ENCODE data around the gene RAD51B. TPM values are rescaled to one million over a fixed set of nuclear protein-coding genes. Genes with fewer than 3 reads are reported as not detected.

RAD51B gene
- total RNA-seq, 1 experiment from 2014 or later, result 20.0 TPM

DNA sequence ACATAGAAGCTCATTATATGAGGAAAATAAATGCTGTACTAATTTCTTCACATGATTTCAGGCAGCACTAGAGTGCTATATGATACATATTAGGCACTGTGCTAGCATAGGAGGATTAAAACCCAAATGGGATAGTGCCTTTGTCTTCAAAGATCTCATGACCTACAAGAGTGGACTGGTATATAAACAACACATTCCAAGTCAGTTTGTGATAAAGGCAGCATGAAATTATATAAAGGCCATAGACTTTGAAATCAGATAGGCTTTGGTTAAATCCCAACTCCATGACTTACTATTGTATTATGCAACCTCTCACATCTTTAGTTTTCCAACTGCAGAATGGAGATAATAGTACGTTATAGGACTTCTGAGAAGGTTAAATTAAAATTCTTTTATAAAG is 179.7 kb downstream of the RAD51B start:
- RAD21 ChIA-PET (ENCODE audit: low non-redundant PET in 1 of 2, low total read pairs in 2 of 2, uncharacterized antibody in 2 of 2, unreplicated experiment in 2 of 2), result no interaction called here
- ATAC-seq (0 out of 2 replicates have a peak, but pooled peaks have one; percentile 16), DNase-seq (ENCODE audit: low read depth, low spot score) (no peak)
- no peak overlapping the region for H2AFZ ChIP-seq (ENCODE audit: low read depth, low read length, poor library complexity, severe bottlenecking)
- CTCF ChIA-PET, result no interaction called here
- no peaks in the 10 kb centered on the region for H3K27me3 ChIP-seq (ENCODE audit: insufficient read depth, low read length)
- H3K4me3 ChIP-seq (replicated peaks in 1 of 2; ENCODE audit: low read depth in 1 of 2, low read length in 2 of 2), result no peak overlapping the region
- H4K20me1 ChIP-seq (ENCODE audit: insufficient read depth), result no peaks in the 10 kb centered on the region
- 0 out of 2 replicates have a peak, but pooled peaks have one; percentile 21 for TF ChIP-seq CEBPB (IDR thresholded peaks at IDR 0.05; ENCODE audit: low read depth)
- 0 out of 2 replicates have a peak, but pooled peaks have one; percentile 4 for TF ChIP-seq SP1 (IDR thresholded peaks at IDR 0.05; ENCODE audit: low read depth)
- TF ChIP-seq, protein P1, sequence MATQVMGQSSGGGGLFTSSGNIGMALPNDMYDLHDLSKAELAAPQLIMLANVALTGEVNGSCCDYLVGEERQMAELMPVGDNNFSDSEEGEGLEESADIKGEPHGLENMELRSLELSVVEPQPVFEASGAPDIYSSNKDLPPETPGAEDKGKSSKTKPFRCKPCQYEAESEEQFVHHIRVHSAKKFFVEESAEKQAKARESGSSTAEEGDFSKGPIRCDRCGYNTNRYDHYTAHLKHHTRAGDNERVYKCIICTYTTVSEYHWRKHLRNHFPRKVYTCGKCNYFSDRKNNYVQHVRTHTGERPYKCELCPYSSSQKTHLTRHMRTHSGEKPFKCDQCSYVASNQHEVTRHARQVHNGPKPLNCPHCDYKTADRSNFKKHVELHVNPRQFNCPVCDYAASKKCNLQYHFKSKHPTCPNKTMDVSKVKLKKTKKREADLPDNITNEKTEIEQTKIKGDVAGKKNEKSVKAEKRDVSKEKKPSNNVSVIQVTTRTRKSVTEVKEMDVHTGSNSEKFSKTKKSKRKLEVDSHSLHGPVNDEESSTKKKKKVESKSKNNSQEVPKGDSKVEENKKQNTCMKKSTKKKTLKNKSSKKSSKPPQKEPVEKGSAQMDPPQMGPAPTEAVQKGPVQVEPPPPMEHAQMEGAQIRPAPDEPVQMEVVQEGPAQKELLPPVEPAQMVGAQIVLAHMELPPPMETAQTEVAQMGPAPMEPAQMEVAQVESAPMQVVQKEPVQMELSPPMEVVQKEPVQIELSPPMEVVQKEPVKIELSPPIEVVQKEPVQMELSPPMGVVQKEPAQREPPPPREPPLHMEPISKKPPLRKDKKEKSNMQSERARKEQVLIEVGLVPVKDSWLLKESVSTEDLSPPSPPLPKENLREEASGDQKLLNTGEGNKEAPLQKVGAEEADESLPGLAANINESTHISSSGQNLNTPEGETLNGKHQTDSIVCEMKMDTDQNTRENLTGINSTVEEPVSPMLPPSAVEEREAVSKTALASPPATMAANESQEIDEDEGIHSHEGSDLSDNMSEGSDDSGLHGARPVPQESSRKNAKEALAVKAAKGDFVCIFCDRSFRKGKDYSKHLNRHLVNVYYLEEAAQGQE (IDR thresholded peaks at IDR 0.05; ENCODE audit: low read depth), result no peak
- H3K9me3 ChIP-seq (ENCODE audit: control insufficient read depth in 1 of 2, insufficient read depth in 1 of 2, low read depth in 1 of 2, low read length in 2 of 2), result 0 out of 4 replicates have a peak, but pooled peaks cover 0 to 4% of the 10 kb centered on the region in 2 experiments
- POLR2A ChIA-PET, result no interaction called here
- peak overlapping the region; percentile 62 for H3K4me2 ChIP-seq (ENCODE audit: low read length)
- no TSS peak for BruUV-seq (replicated peaks)
- H3K79me2 ChIP-seq (ENCODE audit: insufficient read depth, low read length), result no peaks in the 10 kb centered on the region
- H3K9me2 ChIP-seq (ENCODE audit: insufficient read depth), result no peaks in the 10 kb centered on the region
- H3K4me1 ChIP-seq (ENCODE audit: control insufficient read depth in 1 of 2, insufficient read depth in 2 of 2, low read length in 2 of 2), result peaks cover 24 to 28% of the 10 kb centered on the region in 2 experiments
- peak overlapping the region; percentile 73 for H3K27ac ChIP-seq (ENCODE audit: low read depth, low read length)
- no peak overlapping the region for H3K9ac ChIP-seq (ENCODE audit: low read length)
- H3K36me3 ChIP-seq (ENCODE audit: control insufficient read depth in 1 of 2, insufficient read depth in 2 of 2, low read length in 2 of 2), result no peaks in the 10 kb centered on the region
- intact Hi-C loops (cut with micrococcal nuclease), result no loop called here

DNA sequence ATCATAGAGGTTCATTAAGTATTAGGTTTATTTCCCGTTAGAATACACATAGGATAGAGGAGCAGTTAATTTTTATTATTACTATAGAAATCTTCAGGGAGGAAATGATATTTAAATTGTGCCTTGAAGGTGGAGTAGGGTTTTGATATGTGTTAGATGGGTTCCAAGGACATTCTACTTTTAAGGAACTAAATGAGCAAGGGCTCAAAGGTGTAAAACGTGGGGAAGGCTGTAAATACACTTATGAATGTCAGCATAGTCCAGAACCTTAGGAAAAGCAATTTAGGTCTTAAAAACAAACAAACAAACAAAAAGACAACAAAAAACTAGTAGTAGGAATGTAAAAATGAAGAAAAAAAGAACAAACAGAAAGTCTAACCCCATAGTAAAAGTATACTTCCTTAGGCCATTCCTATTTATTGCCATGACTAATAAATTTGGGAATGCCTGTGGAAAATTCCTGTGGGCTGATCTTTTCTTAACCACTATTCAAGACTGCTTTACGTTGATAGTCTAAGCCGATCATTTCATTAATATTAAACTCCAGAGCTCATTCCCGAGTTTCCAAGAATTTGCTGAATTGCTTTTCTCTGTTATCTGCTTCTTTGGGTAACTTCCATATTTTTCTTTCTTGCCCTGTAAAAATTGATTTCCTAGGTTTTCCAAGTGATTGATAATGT is 180.3 kb downstream of the RAD51B start:
- Histone ChIP-seq H4K20me1 (ENCODE audit: insufficient read depth) (no peaks in the 10 kb centered on the region), H3K9me2 (ENCODE audit: insufficient read depth) (no peaks in the 10 kb centered on the region), H3K9me3 (ENCODE audit: control insufficient read depth in 1 of 2, insufficient read depth in 1 of 2, low read depth in 1 of 2, low read length in 2 of 2) (0 out of 4 replicates have a peak, but pooled peaks cover 0 to 4% of the 10 kb centered on the region in 2 experiments), H3K9ac (ENCODE audit: low read length) (peak overlapping the region; percentile 24), H3K36me3 (ENCODE audit: control insufficient read depth in 1 of 2, insufficient read depth in 2 of 2, low read length in 2 of 2) (no peaks in the 10 kb centered on the region), H2AFZ (ENCODE audit: low read depth, low read length, poor library complexity, severe bottlenecking) (peak overlapping the region; percentile 59), H3K4me1 (ENCODE audit: control insufficient read depth in 1 of 2, insufficient read depth in 2 of 2, low read length in 2 of 2) (peaks cover 24 to 28% of the 10 kb centered on the region in 2 experiments), H3K4me3 (replicated peaks in 1 of 2; ENCODE audit: low read depth in 1 of 2, low read length in 2 of 2) (peak overlapping the region in 1 of 2 experiments; percentile 35; a peak in 2 of 4 replicates), H3K27me3 (ENCODE audit: insufficient read depth, low read length) (no peaks in the 10 kb centered on the region), H3K27ac (ENCODE audit: low read depth, low read length) (peak overlapping the region; percentile 73), H3K79me2 (ENCODE audit: insufficient read depth, low read length) (no peaks in the 10 kb centered on the region), H3K4me2 (ENCODE audit: low read length) (peak overlapping the region; percentile 62)
- ChIA-PET RAD21 (ENCODE audit: low non-redundant PET in 1 of 2, low total read pairs in 2 of 2, uncharacterized antibody in 2 of 2, unreplicated experiment in 2 of 2) (no interaction called here), POLR2A (interaction anchor here (1.0 kb wide), 1 partner anchor 792 kb away, joined by 7 read pairs; no protein-coding TSS in a partner anchor), CTCF (no interaction called here)
- DNase-seq (ENCODE audit: low read depth, low spot score), result peak; percentile 48
- no TSS peak for BruUV-seq (replicated peaks)
- intact Hi-C loops (cut with micrococcal nuclease), result no loop called here
- peak; percentile 91 for ATAC-seq
- TF ChIP-seq, protein P2, sequence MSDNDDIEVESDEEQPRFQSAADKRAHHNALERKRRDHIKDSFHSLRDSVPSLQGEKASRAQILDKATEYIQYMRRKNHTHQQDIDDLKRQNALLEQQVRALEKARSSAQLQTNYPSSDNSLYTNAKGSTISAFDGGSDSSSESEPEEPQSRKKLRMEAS (IDR thresholded peaks at IDR 0.05), result 0 out of 2 replicates have a peak, but pooled peaks have one; percentile 25
- TF ChIP-seq EZH2phosphoT487 (IDR thresholded peaks at IDR 0.05; ENCODE audit: borderline replicate concordance) (no peak), FOSL1 (IDR thresholded peaks at IDR 0.05; ENCODE audit: low read depth) (peak; percentile 47; the same call in 1 of the 2 replicates), CBX3 (IDR thresholded peaks at IDR 0.05; ENCODE audit: low read depth) (peak; percentile 20; the same call in 1 of the 2 replicates), SRF (IDR thresholded peaks at IDR 0.05; ENCODE audit: low read depth) (no peak), JUND (IDR thresholded peaks at IDR 0.05) (peak; percentile 56; the same call in 1 of the 2 replicates), SP1 (IDR thresholded peaks at IDR 0.05; ENCODE audit: low read depth) (peak; percentile 53; the same call in 1 of the 2 replicates), CEBPB (IDR thresholded peaks at IDR 0.05; ENCODE audit: low read depth) (peak; percentile 10; the same call in 1 of the 2 replicates)

Measured in HCT116 (cell line).